Spleen (tissue), 11 donors: ENCODE measurements around the gene TSPAN1. TPM values are rescaled to one million over a fixed set of nuclear protein-coding genes. Genes with fewer than 3 reads are reported as not detected.

Experiments
- DNase-seq: peaks from one replicate; pipeline ENCODE4 v3.0.0-alpha.2; 2020
- H3K27ac ChIP-seq, 8 donors: fragments of 200-600 bp; sonication (generic) in 7 of 8; 1 replicate in 4 of 8; 2 replicates in 4 of 8; pipeline versions ENCODE4 v1.5.0 to v1.8.0; 2016 to 2021; ENCODE audit warnings: inconsistent platforms in 4 of 8, mild to moderate bottlenecking in 4 of 8, moderate library complexity in 1 of 8
- H3K27me3 ChIP-seq, 7 donors: fragments of 200-600 bp; sonication (generic) in 6 of 7; replicated peaks in 1 of 7; 1 replicate in 4 of 7; 2 replicates in 3 of 7; pipeline versions ENCODE4 v1.5.0 to v1.8.0; 2016 to 2021; ENCODE audit warnings: inconsistent platforms in 3 of 7, mild to moderate bottlenecking in 1 of 7
- H3K36me3 ChIP-seq, 6 donors: fragments of 200-600 bp; sonication (generic) in 5 of 6; 1 replicate in 4 of 6; 2 replicates in 2 of 6; pipeline versions ENCODE4 v1.5.0 to v1.8.0; 2016 to 2021; ENCODE audit warnings: inconsistent platforms in 2 of 6
- H3K4me1 ChIP-seq, 6 donors: fragments of 200-600 bp; sonication (generic) in 5 of 6; 1 replicate in 3 of 6; 2 replicates in 3 of 6; pipeline versions ENCODE4 v1.5.0 to v1.8.0; 2016 to 2021; ENCODE audit warnings: inconsistent platforms in 3 of 6
- H3K4me3 ChIP-seq, 8 donors: fragments of 200-600 bp; sonication (generic) in 7 of 8; 1 replicate in 4 of 8; 2 replicates in 4 of 8; pipeline versions ENCODE4 v1.5.0 to v1.8.0; 2016 to 2021; ENCODE audit warnings: inconsistent platforms in 4 of 8, mild to moderate bottlenecking in 4 of 8, moderate library complexity in 2 of 8
- H3K9me3 ChIP-seq, 8 donors: fragments of 200-600 bp; sonication (generic) in 7 of 8; 1 replicate in 4 of 8; 2 replicates in 4 of 8; pipeline versions ENCODE4 v1.5.0 to v1.8.0; 2016 to 2021; ENCODE audit warnings: inconsistent platforms in 4 of 8
- CTCF ChIP-seq, 11 experiments: fragments of 200-600 bp in 7 of 11; fragments of 450-650 bp in 4 of 11; sonication (generic) in 4 of 11; IDR thresholded peaks in 8 of 11; conservative IDR thresholded peaks in 3 of 11; 1 replicate in 7 of 11; 2 replicates in 4 of 11; pipeline versions ENCODE4 v1.4.0 to v1.8.0; 2016 to 2021; ENCODE audit warnings: antibody characterized with exemption in 11 of 11, inconsistent platforms in 4 of 11, mild to moderate bottlenecking in 1 of 11
- POLR2A ChIP-seq, 3 donors: fragments of 450-650 bp; IDR thresholded peaks; one replicate each; pipeline ENCODE4 v1.5.1; 2017; ENCODE audit warnings: antibody characterized with exemption in 3 of 3, mild to moderate bottlenecking in 1 of 3
- POLR2AphosphoS5 ChIP-seq, 3 donors: sonication (generic); formaldehyde crosslinking; IDR thresholded peaks; one replicate each; pipeline ENCODE4 v1.5.1; 2017; ENCODE audit warnings: antibody characterized with exemption in 3 of 3
- WGBS, 5 donors: extraction: QIAGEN DNeasy Blood & Tissue Kit in 3 of 5; methylation state at CpG; one replicate each; pipeline versions ENCODE4 v1.1.5 to v1.1.7; 2013 to 2018; 5-methylcytosine and 5-hydroxymethylcytosine counted together
- intact Hi-C: fragments of 100-400 bp; cut with DNase I; formaldehyde crosslinking; loops from one replicate; pipeline ENCODE4 v1.15.0; 2023; ENCODE audit warnings: low total_unique reads
- polyA plus RNA-seq, 3 donors: library from polyadenylated mRNA; stranded (reverse); fragments of 200-250 nt; gene quantifications; one replicate each; pipeline ENCODE4 v1.2.1, GENCODE V29; 2013
- total RNA-seq, 7 donors: library from RNA; depleted of rRNA in 3 of 7; stranded (reverse); fragments of >200 nt in 3 of 7; fragmentation: NEBNext Ultra II Directional in 4 of 7; extraction: Animal tissue kit (Norgen Biotek cat#: 25700) in 4 of 7; gene quantifications; one replicate each; pipeline versions ENCODE4 v1.1.0 to v1.2.1, GENCODE V29; 2016 to 2021
- donor health status: healthy with polysubstance abuse.
- donor health status: DM: no; HTN: no; CAD: no; lungs with moderate emphysema.
- donor health status: DM: no; HTN: no; CAD: no.
- donor health status: Bipolar disorder and iron deficiency.
- donor health status: healthy.
- donor health status: DM: no; HTN: no; CAD: no.
- donor health status: DM: yes; HTN: yes; CAD: no.

The TSPAN1 gene
- total and polyA plus RNA-seq, 10 donors: 0.85 to 3.2 (median 1.5) TPM; not detected in 2

DNA sequence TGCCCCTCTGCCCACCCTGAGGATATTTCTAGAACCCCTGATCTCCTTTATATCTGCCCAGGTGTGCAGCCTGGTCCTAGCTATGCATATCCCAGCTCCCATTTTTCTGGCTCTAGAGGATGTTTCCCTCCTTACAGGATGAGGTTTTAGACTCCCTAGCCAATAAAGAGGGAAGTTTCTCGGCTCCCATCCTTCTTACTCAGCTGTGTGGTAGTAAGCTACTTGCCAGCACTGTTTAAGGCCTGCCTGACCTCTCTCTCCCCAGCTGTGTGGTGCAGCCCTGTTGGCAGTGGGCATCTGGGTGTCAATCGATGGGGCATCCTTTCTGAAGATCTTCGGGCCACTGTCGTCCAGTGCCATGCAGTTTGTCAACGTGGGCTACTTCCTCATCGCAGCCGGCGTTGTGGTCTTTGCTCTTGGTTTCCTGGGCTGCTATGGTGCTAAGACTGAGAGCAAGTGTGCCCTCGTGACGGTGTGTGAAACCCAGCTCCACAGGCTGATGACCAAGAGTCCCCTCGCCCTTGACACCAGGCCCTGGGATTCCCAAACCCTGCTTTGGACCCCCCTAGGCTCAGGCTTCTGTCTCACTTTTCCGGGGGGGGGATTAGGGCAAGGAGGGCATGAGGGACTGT lies 9.2 kb downstream of the TSPAN1 start:
- peak overlapping the region in 7 of 8 donors; percentile 46 to 78 (median 76) for H3K27ac ChIP-seq
- WGBS, 5 donors: 37 to 57% (median 46%) methylated on average over 12 of the region's 12 CpGs
- peaks cover 12 to 74% (median 36%) of the 10 kb centered on the region in 6 donors for H3K4me1 ChIP-seq
- no peak for DNase-seq
- H3K9me3 ChIP-seq: no peaks in the 10 kb centered on the region
- H3K27me3 ChIP-seq: peaks cover 0 to 5% (median 0%) of the 10 kb centered on the region in 7 donors
- intact Hi-C loops: no loop called here
- H3K4me3 ChIP-seq: no peak overlapping the region
- TF ChIP-seq POLR2A (IDR thresholded peaks at IDR 0.05): no peak
- TF ChIP-seq POLR2AphosphoS5 (IDR thresholded peaks at IDR 0.05): peak in 1 of 3 donors; percentile 22
- H3K36me3 ChIP-seq: peaks cover 0 to 23% (median 2%) of the 10 kb centered on the region in 6 donors

DNA sequence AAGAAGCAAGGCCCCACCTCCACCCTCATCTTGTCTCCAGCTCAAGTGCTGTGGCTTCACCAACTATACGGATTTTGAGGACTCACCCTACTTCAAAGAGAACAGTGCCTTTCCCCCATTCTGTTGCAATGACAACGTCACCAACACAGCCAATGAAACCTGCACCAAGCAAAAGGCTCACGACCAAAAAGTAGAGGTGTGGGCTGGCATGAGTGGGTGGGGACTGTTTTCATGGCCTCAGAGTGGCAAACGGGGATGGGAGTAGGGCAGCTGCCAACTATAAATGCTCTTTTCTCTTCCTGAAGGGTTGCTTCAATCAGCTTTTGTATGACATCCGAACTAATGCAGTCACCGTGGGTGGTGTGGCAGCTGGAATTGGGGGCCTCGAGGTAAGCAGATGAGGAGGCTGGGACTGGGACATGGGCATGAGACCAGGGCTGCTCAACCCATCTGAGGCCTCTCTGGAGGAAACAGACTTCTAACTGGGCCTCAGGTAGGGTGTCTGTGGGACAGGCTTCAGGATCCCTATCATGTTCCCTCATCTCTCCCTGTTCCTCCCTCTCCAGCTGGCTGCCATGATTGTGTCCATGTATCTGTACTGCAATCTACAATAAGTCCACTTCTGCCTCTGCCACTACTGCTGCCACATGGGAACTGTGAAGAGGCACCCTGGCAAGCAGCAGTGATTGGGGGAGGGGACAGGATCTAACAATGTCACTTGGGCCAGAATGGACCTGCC lies 10.2 kb downstream of the TSPAN1 start:
- DNase-seq: no peak
- TF ChIP-seq POLR2AphosphoS5 (IDR thresholded peaks at IDR 0.05) (no peak), POLR2A (IDR thresholded peaks at IDR 0.05) (no peak), CTCF (IDR thresholded peaks at IDR 0.05 in 8 of 11, conservative IDR thresholded peaks at IDR 0.05 in 3 of 11) (no peak)
- Histone ChIP-seq H3K4me3 (no peak overlapping the region), H3K27me3 (peaks cover 0 to 4% (median 0%) of the 10 kb centered on the region in 7 donors), H3K27ac (peak overlapping the region in 2 of 8 donors; percentile 5 to 30), H3K36me3 (peaks cover 0 to 34% (median 6%) of the 10 kb centered on the region in 6 donors), H3K9me3 (no peaks in the 10 kb centered on the region), H3K4me1 (peaks cover 6 to 68% (median 28%) of the 10 kb centered on the region in 6 donors)
- WGBS, 5 donors: 52 to 78% (median 63%) methylated on average over 7 of the region's 7 CpGs
- intact Hi-C loops: no loop called here

- peaks cover 0 to 58% (median 24%) of the 10 kb centered on the region in 6 donors for H3K4me1 ChIP-seq
- no peak for TF ChIP-seq CTCF (IDR thresholded peaks at IDR 0.05 in 8 of 11, conservative IDR thresholded peaks at IDR 0.05 in 3 of 11)
- no peak for TF ChIP-seq POLR2AphosphoS5 (IDR thresholded peaks at IDR 0.05)
- no peak for TF ChIP-seq POLR2A (IDR thresholded peaks at IDR 0.05)
Measured at GRCh38 chr1:46186076-46186475, 11.2 kb downstream of the TSPAN1 start.

DNA sequence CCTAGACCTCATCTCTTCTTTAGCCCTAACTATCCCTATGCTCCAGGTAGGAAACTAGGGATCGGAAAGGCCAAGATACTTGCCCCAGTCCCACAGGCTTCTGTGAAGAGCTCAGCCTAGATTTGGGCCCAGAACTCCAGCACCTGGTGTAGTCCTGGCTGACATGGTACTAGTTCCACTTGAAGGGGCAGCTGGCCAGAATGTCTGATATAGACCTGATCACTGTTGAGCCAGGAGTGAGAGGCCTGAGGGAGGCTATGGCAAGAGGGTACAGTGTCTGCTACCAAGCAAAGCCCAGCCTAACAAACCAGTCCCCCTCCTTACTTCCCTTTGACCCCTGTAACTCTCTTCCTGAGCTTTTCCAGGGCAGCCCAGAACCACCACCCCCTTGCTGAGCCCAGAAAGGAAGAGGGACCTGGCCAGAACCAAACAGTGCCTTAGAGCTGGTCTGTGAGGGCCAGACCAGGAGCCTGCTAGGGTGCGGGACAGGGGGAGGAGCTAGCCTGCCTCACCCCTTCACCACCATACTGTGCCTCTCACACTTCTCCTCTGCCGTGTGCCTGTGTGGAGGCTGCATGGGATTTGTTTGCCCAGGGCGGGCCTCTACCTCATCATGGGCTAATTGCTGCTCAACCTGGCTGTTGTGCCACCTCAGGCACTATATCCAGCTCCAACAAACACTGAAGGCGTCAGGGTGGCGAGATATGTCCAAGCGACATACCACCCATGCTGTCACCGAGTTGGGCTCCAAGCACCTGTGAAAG lies 12.4 kb downstream of the TSPAN1 start:
- Histone ChIP-seq H3K36me3 (peaks cover 0 to 56% (median 20%) of the 10 kb centered on the region in 6 donors), H3K27ac (peak overlapping the region in 3 of 8 donors; percentile 27 to 74 (median 67)), H3K27me3 (no peaks in the 10 kb centered on the region), H3K4me3 (no peak overlapping the region), H3K4me1 (peaks cover 0 to 46% (median 18%) of the 10 kb centered on the region in 6 donors), H3K9me3 (no peaks in the 10 kb centered on the region)
- DNase-seq: no peak
- TF ChIP-seq CTCF (IDR thresholded peaks at IDR 0.05 in 8 of 11, conservative IDR thresholded peaks at IDR 0.05 in 3 of 11) (no peak), POLR2A (IDR thresholded peaks at IDR 0.05) (no peak), POLR2AphosphoS5 (IDR thresholded peaks at IDR 0.05) (no peak)
- WGBS, 5 donors: 90 to 96% (median 95%) methylated on average over 7 to 8 of the region's 8 CpGs
- intact Hi-C loops: no loop called here

More at GRCh38 chr1:46186076-46186475, 11.2 kb downstream of the TSPAN1 start:
- H3K36me3 ChIP-seq: peaks cover 0 to 44% (median 8%) of the 10 kb centered on the region in 6 donors
- H3K4me3 ChIP-seq: no peak overlapping the region
- no peak for DNase-seq
- intact Hi-C loops: no loop called here
- H3K9me3 ChIP-seq: no peaks in the 10 kb centered on the region
- H3K27ac ChIP-seq: peak overlapping the region in 1 of 8 donors; percentile 30
- H3K27me3 ChIP-seq: no peaks in the 10 kb centered on the region
- 88 to 93% (median 92%) methylated on average over 2 of the region's 2 CpGs for WGBS, 5 donors
